HuH-7 (cell line): ENCODE data around the gene FCRL3.

ENCODE experiments used
- DNase-seq: peaks from one replicate; pipeline ENCODE4 v3.0.0; 2011; ENCODE audit warnings: low spot score

Gene FCRL3

DNA sequence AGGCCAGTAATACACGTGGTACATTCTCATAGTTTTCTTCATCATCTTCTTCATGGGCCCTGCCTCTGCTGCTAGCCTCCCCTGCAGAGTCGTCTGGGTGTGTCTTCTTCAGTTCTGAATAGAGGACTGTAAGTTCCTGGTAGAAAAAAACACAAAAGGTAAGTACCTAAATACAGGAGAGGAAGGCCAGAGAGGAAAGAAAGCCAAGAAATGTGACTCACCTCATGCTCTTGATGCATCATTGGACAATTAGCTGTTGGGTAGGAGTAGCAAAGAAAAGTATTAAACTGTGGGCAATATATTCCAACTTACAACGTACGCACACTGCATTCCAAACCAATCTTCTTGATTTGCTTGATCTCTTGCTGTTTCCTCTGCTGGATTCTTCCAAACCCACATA, 21.8 kb downstream of the FCRL3 start:
- no peak for DNase-seq

DNA sequence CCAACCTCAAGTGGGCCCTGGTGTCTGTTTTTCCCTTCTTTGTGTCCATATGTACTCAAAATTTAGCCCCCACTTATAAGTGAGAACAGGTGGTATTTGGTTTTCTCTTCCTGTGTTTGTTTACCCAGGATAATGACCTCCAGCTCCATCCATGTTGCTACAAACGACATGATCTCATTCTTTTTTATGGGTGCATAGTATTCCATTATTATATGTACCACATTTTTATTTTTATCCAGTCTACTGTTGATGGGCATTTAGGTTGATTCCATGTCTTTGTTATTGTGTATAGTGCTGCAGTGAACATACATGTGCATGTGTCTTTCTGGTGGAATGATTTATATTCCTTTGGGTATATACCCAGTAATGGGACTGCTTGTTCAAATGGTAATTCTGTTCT, 27.6 kb downstream of the FCRL3 start:
- DNase-seq = no peak

DNA sequence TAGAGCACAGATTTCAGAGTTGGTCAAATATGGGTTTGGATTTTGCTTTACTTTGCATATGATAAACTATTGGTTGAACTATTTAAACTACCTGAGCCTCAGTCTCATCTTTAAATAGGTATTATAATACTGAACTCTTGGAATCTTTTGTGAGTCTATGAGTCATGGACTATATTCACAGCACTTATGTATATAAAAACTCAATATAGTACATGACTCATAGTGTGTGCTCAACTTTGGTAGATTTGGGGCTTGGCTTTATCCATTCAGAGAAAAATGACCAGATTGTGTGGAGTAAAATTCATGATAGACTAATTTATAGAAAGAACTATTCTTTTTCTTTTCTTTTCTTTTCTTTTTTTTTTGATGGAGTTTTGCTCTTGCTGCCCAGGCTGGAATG, 28.7 kb downstream of the FCRL3 start:
- DNase-seq = no peak

DNA sequence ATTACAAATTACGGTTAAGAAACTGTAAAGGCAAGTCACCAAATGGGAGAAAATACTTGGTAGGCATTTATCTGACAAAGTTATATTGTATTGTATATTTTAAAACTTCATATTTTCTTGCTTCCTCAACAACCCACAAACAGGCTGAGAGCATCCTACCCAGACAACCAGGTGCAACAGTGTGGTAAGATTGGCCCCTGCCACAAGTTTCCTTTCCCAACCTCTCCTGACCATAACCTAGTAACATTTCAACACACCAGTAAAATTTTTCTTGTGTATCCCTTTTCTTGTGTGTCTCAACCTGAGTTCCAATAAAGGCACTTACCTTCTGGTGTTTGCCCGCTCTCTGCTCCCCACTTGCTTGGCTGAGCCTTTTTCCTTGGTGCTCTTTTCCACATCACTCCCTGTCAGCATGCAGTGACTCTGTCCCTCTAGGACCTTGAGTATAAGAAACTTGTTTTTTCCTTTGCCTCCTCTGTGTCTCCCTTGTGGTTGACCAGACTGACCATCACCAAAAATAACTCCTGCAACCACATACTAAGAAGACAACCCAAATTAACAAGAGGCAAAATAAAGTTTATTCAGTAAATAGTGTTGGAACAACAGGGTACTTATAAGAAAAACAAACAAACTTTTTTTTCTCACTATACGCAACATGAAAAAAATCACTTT, 40.9 kb downstream of the FCRL3 start:
- no peak for DNase-seq

DNA sequence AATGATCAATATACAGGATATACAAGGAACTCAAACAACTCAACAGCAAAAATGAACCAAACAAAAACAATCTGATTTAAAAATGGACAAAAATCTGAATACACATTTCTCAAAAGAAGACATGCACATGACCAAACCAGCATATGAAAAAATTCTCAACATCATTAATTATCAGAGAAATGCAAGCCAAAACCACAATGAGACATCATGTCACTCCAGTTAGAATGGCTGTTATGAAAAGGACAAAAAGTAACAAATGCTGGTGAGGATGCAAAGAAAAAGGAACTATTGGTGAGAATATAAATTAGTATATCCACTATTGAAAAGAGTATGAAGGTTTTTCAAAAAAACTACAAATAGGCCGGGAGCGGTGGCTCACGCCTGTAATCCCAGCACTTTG, 42.0 kb downstream of the FCRL3 start:
- no peak for DNase-seq

DNA sequence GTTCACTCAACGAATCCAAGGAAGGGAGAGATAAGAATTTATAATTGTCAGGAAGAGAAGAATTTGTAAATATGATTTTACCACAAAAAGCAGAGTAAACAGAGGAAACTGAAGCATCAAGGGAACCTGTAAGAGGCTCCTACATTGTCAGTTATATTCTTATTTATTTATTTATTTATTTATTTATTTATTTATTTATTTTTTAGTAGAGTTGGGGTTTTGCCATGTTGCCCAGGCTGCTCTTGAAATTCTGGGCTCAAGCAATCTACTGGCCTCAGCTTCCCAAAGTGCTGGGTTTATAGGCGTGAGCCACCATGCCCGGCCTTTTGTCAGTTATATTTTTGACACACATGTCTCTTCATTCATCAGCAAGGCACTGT, 47.1 kb downstream of the FCRL3 start:
- DNase-seq = no peak

DNA sequence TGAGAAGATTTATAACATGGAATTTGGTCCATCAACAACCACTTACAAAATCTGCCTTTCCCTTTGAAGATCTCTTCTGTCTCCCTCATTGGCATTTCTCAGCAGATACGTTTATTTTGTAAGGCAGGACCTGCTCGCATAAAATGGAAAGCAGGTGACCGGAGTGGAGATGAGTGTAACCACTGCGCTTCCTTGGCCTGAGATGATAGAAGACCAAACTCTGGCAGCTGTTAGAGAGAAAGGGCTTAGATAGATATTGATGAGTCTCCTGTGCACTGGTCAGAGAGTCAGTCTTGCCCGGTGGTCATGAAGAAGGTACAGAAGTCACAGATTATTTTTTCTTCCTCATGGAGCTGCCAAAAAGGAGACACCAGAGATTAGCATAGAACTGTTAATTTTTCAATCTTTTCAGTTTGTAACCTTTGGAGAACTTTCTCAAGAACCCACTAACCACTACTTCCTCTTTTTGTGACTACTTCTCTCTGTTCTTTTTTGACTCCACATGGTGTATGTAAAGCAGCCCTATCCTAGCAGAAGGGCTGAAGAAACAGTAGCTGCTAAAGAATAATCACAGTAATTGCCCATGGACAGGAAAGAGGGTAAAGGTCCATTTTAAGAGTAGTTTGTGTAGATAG, 47.6 kb downstream of the FCRL3 start:
- no peak for DNase-seq

DNA sequence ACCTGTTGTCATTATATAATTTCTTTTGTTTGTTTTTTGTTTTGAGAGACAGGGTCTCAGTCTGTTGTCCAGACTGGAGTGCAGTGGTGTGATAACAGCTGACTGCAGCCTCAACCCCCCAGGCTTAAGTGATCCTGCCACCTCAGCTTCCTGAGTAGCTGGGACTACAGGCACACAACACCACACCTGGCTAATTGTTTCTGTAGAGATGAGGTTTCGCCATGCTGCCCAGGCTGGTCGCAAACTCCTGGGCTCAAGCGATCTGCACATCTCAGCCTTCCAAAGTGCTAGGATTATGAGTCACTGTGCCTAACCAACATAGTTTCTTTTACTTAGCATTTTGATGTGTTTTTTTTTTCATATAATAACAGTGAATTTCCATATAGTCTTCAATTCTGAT, 52.3 kb downstream of the FCRL3 start:
- no peak for DNase-seq

DNA sequence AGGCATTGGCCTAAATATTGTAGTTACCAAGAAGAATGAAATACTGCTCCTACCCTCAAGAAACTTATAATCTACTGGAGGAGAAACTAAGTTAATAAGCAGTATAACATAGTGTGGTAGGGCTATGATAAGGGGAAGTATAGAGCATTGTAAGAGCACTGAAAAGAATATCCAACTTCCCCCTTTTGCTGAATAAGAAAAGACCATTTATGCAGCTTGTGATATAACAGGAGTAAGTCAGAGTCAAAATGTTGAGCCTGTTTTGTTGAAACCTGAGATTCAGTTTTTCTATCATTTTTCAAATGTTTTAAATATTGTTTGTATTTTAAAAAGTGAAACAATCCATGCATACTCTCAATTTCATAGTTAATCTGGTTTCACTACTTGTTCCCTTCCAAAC, 54.4 kb downstream of the FCRL3 start:
- DNase-seq = no peak

DNA sequence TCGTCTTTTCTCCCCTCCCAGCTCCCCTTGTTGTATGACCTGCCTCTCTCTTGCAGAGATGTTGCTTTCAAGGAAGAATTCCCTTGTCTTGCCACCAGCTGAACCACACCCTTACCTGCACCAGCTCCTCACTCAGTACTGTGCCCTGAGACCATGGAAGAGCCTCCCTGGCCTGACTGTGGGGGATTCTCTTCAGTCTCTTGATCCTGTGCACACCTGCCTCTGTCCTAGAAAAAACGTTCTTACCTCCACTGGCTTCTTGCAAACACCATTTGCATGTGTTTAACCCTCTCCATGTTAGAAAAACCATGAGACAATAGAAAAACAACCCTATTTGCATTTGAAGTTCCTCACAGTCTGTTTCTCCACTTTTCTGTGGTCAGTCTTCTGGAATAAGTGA, 59.4 kb downstream of the FCRL3 start:
- no peak for DNase-seq

DNA sequence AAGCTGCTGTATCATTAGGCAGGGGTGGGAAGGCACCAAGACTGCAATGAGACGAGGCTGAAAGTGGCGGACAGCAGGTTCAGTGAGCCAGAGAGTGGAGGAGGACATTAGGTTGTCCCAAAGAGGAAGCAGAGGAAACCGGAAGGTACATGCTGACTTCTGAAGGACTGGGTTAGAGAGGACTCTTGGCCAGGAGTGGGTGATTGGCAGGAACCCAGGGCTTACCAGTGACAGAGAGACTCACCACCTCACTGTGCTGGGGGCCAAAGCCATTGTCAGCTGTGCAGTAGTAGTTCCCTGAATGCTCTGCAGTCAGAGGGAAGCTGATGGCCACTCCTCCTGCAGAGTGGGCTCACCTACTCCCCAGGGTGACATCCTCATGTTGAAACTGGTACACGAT, 60.8 kb downstream of the FCRL3 start:
- DNase-seq = no peak

DNA sequence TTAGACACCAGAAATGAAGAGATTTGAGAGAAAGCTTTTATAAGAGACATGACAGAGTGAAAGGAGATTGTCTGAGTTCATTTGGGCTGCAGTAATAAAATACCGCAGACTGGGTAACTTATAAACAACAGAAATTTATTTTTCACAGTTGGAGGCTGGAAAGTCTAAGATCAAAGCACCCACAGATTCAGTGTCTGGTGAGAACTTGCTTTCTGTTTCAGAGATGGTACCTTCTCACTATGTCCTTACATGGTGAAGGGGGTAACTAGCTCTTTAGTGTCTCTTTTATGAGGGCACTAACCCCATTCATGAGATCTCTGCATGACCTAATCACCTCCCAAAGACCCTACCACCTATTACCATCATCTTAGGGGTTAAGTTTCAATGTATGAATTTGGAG, 71.8 kb downstream of the FCRL3 start:
- no peak for DNase-seq
